HG03103 (cell line): ENCODE results near the gene CRABP2.

ENCODE experiments used
- ATAC-seq: cut with Tn5 transposase; IDR thresholded peaks from one replicate; pipeline ENCODE4 v1.9.1; 2021; ENCODE audit warnings: low read depth; ENCODE audit not compliant: unreplicated experiment

CRABP2 gene

DNA sequence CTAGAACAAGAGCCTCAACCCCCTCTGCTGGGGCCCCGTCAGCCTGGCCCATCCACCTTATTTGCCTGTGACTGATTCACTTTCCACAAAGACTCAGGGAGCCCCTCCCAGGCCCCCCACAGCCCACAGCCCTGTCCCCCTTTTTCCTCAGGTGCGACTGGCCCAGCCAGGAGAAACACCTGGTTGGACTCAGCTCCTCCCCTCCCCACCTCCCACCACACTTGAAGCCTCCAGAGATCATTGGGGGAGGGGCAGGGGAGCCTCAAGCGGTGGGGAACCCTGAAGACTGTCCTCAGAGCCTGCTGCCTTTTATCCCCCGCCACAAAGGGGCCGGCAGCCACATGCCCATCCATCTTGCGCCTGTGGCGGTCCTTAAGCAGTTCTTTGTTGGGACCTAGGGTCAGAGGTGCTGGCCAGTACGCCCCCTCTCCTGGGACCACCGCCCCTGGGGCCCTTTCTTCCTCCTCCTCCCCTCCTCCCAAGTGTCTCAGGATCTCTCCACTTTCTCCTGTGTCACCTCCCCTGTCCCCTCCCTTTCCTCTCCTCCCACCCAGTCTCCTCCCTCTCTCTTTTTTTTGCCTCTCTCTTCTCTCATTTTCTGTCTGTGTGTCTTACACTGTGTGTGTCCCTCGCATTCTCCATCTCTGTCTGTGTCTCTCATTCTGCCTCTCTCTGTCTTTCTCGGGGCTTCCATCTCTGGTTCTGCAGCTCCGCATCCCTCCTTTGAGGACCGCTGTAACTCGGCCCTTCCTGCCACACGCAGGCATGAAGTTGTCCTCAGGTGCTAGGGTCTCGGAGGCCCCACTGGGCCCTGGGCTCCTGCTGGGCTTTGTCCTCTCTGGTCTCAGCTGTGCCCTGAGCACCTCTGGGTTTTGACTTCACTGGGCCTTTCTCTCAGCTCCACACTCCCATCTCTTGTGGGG lies 12.2 kb downstream of the CRABP2 start:
- no peak for ATAC-seq

DNA sequence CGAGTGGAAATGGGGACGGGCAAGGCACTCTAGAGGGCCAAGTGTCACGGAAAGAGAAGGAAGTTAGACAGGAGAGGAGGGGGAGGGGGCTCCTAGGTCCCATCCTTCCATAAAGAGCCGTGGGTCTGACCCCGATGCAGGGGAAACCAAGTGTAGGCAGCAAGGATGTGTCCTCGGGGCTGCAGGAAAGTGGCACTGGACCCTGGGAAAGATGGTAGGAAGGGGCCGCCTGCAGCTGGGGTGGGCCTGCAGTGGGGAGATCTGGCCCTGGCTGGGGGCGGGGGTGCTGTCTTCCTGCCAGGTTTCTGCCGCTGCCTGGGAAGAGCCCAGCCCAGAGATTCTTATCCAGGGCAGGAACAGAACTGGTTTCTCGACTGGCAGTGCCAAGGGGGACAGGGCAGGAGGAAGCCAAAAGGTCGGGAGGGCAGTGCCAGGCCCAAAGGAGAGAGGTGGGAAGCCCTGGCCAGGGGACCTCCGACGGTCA lies 12.9 kb downstream of the CRABP2 start:
- no peak for ATAC-seq

DNA sequence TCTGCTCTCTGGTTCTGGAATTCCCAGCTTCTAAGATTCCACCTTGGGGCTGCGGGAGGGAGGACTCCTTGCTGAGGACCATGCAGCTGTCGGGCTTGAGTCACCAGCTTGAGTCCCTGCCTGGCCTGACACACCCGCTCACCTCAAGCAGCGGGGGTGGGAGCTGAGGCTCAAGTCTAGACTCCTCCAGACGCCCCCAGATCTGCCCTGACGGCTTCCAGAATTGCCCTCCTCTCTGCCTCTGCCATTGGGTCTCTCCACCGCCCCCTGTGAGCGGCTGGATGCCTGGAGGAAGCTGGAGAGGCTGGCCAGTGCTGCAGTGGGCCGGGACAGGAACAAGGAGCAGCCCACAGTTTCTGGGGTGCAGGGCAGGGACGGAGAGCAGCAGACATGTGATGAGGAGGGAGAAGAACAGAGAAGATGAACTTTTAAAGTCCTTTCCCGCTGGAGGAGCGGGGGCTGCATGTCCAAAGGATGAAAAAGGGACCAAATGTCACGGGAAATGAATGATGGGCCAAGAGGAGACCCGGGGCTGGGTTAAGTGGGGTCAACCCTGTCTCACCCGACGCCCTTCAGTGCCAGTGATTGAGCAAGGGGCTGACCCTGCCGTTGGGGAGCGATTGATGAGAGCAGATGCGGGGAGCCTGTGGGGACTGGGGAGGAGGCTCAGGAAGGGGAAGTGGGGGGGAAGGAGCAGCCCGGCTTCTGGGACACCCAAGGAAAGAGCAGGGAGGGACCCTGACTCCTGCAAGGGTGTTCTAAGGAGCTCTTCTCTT lies 13.5 kb downstream of the CRABP2 start:
- ATAC-seq, result no peak

DNA sequence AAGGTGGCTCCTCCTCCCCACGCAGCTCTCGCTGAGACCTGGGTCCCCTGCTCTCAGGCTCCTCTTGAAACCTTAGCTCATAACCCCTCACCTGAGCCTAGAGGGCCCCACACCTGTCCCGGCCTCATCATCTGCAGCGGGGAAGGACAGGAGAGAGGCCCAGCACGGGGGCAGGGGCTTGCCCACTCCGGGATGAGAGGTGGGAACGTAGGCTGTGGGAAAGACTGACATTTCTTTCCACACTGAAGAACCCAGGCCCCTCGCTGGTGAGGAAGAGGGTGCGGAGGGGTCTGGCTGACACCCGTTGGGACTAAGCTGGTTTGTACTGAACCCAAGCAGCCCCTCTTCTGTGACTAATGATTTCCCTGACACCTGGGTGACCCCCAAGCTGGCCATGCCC lies 14.2 kb downstream of the CRABP2 start:
- ATAC-seq, result no peak

DNA sequence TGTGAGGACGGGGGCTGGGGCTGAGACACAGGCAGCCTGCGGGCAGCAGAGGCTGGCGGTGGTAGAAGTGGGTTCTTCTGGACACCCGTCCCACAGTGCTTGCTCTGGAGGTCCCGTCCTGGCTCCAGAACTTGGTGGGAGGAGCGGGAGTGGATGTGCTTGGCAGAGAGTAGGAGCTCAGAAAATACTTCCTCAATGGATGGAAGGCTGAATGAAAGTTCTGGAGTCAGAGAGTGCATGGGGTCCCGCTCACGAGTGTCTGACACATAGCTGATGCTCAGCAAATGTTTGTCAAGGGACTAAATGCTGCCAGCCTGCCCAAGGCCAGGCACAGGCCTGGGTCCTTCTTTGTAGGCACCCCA lies 14.7 kb downstream of the CRABP2 start:
- ATAC-seq, result no peak

DNA sequence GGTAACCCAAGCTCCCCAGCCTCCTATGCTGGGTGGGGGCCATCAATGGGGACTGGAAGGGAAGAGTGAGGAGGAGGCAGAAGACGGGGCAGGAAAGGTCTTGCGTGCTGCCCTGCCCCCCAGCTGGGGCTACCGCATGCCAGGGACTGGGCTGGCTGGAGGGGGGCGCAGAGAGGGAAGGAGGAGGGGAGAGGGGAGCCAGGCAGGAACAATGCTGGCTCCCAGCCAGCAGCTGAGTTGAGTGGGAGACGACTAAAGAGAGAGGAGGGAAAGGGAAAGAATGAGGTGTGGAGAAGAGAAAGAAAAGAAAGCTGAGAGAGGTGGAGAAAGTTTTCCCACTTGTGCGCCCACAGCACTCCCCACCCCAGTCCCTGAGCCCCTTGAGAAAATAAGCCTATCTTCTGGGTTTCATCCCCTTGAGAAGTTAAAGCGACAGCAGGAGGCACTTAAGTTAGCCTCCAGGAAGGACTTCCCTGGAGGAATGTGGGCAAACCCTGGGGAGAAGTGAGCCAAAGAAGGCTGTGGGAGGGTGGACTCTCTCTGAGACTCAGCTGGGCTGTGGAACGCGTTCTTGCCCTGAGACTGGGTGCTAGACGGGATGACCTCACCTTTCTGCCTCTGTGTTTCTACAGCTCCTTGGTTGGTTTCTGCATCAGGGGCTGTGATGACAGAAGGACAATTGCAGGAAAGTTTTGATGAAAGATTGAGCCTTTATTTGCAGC lies 15.3 kb downstream of the CRABP2 start:
- ATAC-seq, result no peak

DNA sequence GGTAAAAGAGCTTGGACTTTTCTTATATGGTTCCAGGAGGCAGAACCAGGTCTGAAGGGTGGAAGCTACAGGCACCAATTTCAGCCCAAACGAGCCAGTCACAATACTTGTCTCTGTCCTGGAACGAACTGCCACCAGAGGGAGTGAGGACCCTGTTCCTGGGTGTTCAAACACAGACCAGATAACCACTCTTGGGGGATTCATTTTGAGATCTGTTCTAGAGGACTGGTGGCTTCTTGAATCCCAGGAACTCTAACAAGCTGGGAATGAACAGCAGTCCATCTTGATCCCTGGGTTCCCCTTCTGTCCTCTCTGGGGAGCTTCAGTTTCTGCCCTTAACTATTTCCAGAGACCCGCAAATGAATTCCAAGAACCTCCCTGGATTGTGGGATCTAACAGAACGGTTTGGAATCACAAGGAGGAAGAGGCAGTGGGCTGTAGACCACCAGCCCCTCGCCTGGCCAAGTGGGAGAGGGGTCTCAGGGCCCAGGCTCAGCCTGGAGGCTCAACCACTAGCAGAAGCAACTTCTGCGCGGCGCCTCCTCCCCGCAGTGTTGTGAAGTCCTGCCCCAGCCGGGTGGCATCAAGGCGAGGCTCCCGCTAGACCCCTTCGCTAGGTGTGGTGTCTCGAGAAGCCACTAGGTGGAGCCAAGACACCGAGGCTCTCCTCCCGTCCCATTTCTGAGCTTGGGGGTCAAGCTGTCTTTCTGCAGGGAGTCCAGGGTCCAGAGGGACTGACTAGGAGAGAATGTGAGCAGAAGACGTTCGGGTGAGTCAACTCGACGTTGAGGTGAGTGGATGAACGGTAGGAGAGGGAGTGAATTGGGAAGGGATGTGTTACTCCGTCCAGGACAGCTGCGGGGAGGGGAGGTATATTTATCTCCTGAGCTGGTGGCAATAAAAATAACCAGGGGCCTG lies 16.1 kb downstream of the CRABP2 start:
- ATAC-seq, result no peak

DNA sequence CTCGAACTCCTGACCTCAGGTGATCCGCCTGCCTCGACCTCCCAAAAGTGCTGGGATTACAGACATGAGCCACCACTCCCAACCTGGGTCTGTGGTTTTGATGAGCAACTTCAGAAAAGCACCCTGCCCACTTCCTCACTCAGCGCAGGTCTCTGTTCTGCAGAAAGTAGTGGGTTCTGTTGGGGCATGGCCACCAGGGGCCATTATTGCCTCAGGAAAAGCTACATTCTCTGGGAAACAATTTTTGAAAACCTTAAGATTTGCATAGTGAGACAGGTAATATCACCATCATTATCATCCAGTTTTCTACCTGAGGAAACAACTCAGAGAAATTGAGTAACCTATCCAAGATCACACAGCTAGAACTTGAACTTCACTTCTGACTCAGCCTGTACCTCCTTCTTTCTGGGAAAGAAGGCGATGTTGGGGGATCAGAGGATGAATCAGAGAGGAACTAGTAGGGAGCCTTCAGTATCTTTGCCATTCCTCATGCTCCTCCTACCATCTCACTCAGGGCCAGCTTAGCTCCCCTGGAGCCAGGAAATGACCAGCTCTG lies 21.1 kb downstream of the CRABP2 start:
- ATAC-seq, result no peak

DNA sequence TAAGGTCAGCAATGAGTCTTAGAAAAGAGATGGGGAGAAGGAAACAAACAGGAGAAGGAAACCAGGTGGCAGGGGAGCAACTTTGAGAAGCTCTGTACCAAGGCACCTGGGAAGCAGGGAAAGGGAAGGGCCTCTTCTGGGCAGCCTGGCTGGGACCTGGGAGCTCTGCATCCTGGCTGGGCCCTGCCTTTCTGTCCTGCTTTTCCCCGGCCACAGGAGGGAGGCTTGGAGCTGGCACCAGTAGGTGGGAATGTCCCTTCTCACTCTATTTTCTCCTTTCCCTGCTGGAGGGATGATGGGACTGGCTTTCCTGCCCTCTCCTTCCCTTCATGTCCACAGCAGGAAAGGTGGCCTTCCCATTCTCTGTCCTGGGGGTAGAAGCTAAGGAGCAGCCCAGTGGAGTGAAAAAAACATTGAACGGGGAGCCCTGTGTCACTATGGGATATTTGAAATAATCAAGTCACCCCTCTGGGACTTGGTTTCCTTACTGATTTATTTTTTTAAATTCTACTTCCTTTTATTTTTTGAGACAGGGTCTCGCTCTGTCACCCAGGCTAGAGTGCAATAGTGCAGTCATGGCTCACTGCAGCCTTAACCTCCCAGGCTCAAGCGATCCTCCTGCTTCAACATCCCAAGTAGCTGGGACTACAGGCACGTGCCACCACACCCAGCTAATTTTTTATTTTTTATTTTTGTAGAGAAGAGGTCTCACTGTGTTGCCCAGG lies 23.1 kb downstream of the CRABP2 start:
- no peak for ATAC-seq

DNA sequence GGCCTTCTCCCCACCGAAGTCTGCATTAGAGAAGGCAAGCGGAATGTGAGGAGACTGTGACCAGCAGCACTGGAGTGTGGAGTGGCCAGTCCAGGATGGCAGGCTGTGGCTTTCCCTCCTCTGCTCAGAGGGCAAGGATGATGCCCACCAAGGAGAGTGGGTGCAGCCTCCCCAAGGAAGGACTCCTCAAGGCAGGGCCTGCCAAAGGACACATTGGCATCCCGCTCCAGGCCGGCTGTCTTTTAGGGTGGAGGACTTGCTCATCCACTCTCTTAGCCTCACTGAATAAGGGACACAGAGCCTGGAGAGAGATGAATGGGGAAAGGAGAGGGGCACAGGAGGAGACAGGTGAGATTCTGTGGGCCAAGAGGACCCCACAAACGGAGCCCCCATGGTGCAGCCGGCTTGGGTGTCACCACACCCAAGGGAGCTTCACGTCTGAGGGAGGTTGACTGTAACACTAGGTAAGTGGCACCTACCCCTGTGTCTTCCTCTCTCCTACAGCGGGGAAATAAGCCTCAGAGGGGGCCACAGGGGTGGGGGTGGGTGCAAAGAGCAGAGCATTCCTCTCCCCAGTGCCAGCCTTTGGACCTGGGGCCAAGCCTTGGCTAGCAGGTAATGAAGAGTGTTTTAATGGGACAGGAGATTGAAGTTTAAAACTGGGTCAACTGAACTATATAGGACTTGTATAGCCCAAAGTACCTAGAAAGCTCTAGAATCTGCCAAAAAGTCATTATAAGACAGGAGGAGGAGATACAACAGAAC lies 24.0 kb downstream of the CRABP2 start:
- ATAC-seq, result no peak

DNA sequence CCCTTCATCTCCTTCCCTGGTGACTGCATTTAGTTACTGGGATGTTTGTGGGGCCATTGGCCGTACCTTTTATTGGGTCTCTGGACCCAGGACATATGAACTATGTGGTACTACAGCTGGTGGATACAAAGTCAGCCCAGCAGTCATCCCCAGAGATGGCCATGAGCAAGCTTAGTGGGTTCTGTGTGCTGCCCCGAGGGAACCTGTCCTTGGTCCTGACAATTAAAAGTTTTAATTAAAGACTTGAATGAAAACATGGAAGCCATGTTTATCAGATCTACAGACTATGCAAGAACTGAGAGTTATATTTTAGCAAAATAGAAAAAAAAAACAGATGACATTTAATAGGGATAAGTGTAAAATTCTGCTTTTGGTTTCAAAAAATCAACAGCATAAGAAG lies 25.3 kb downstream of the CRABP2 start:
- ATAC-seq, result no peak

DNA sequence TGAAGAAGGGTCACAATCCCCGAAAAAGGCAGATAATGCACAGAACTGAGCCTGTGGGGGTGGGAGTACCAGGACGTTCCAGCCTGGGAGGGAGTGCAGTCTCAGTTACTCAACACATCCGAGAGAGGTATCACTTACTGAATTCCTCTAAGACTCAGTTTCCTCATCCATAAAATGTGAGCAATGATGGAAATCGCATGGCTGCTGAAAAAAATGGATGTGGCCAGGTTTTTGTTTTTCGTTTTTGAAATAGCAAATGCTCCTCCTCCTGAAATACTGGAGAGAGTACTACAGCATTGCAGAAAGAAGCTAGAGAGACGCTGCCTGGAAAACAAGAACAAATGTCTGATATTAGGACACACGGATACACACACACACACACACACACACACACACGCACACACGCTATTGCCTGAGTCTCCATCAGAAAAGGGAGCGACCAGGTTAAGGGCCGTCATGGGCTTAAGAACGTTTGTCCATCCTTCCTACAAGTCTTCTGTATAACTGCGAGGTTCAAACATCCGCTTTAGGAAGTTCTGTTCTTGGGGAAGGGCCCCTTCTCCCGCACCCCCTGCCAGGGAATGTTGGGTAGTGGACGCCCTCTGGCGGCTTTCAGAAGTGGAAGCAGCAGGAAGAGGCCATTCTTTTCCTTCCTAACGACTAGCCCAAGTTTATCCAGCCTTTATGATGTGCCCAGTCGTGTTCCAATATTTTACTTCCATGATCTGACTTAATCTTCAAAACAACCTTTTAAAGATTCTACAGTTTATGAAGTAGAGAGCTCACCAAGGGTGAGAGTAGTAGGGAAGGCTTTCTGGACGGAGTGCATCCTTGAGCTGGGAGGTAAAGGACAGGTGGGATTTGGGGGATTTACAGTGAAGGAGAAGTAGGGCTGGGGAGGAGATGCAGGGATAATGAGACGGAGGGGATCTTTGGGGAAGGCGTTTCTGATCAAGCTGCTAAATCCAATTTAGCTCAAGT lies 27.5 kb downstream of the CRABP2 start:
- ATAC-seq, result no peak

DNA sequence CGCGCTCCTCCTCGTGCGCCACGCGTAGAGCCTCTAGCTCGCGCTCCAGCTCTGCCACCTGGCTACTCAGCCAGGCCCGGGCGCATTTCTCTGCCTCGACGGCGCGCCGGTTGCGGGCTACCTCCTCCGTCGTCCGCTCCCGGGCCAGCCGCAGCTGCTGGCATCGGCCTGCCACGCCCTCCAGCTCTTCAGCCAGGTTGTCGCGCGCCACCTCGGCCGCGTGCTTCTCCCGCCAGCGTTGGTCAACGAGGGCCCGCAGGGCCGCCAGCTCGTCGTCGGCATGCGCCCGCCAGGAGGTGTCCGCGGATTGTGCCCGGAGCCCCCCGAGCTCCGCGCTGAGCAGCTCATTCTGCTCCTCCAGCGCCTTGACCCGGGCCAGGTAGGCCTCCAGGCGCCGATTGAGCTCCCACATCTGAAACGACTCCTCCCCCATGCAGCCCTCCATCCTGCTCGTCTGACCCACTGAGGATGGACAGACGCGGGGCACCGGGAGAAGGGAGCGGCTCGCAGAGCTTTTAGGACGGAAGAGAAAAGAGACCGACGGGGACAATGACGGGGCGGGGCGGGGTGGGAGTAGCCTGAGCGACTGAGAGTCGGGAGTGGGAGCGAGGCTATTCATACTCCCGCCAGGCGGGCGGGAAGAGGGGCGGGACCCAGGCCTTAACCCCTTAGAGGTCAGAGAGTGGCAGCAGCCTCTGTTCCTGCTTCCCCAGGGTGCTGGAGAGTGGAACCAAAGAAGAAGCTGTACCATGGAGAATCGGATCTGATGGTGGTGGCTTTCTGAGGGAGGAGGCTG lies 28.4 kb downstream of the CRABP2 start, which contains the start of gene NES:
Gene NES, minus strand, starts transcription at position 588 of the 796 bp plus-strand sequence. Its CDS starts 143 bp downstream, at position 445.
- no peak for ATAC-seq

DNA sequence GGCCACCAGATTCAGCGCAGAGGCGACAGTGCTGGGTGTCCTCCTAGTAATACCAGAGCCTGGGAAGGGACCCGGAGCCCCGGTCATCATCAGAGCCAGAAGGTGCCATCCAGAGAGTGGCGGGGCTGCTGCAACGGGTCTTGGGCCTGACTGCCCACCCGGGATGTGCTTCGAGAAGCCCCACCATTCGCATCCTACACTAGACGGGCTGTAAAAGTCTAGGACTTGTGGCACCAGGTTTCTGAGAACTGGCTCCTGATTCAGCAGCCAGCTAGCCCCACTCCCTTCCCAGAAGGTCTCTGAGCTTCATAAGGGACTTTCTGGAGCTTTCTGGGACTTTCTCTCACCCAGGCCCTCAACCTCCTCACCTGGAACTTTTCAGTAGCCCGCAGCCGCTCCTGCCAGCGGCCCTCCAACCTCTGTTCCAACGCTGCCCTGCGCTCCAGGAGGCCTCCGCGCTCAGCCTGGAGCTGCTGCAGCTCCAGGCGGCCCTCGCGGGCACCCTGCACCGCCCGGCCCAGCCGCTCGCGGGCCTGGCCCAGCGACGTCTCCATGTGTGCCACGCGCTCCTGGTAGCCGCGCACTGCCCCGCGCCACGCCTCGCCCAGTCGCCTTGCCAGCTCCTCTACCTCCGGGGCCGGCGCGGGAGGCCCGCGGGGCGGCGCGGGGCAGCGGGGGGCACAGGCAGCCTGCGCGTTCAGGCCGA lies 29.1 kb downstream of the CRABP2 start:
- no peak for ATAC-seq

DNA sequence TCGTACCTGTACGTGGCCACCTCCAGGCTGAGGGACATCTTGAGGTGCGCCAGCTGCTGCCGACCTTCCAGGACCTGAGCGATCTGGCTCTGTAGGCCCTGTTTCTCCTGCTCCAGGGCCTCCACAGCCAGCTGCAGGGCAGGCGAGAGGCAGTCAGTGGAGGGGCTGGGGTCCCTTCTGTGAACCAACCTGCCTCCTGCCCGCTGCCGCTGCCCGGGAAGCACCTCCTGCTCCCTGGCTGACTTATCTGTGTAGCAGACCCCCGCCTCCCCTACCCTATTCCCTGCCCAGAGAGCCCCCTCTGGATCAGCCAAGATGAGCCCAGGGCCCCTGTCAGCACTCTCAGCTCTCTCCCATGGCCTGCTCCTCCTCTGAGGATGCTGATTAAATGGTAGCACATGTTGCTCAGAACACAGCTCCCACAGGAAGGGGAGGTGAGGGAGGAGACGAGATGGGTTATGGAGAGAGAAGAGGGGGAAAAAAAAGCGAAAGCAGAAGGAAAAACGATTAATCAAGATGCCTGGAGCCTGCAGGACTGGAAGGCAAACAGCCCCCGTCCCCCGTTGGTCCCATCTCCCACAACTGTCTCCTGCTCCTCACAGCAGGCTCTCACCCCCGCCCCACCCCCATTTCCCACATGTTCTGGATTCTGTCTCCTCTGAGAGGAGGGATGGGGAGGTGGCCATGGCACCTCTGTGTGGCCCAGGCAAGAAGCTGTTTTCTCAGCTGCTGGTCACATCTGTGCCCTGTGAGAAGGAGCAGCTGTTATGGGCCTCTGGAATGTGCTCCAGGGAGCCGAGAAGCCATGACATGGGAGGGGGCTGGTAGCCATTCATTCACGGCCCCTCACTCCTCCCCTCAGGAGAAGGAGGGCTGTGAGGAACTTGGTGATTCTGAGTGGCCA lies 29.9 kb downstream of the CRABP2 start:
- no peak for ATAC-seq
